ENCODE measurements around the gene ABHD2. TPM values are rescaled to one million over a fixed set of nuclear protein-coding genes. Genes with fewer than 3 reads are reported as not detected.
"Not testable (repeated sequence)": the region's sequence is repeated elsewhere in the genome, so short reads cannot be mapped to it uniquely, and the experiment has no call there.

The ABHD2 gene
- total RNA-seq, 2 experiments from 2014 or later = 62.4 to 63.5 TPM

GRCh38 chr15:89138999-89139612 lies 50.9 kb downstream of the ABHD2 start:
- Mint-ChIP-seq H3K9me3 (no peaks in the 10 kb centered on the region), H3K4me1 (peaks cover 50% of the 10 kb centered on the region), H3K36me3 (ENCODE audit: low read depth) (peaks cover 18% of the 10 kb centered on the region), H3K27ac (no peak overlapping the region), H3K4me3 (no peak overlapping the region), H3K27me3 (no peaks in the 10 kb centered on the region)
- DNase-seq = no peak
- ChIA-PET CTCF (interaction anchor here (0.9 to 1.5 kb wide), 5 partner anchors 10 to 234 kb away, joined by 3 to 8 read pairs (median 3); no protein-coding TSS in a partner anchor), POLR2A (no interaction called here)

- DNase-seq = no peak
- Mint-ChIP-seq H3K9me3 (no peaks in the 10 kb centered on the region), H3K4me3 (no peak overlapping the region), H3K27ac (peak overlapping the region; percentile 14), H3K27me3 (no peaks in the 10 kb centered on the region), H3K36me3 (ENCODE audit: low read depth) (peaks cover 22% of the 10 kb centered on the region), H3K4me1 (peaks cover 56% of the 10 kb centered on the region)
- ChIA-PET CTCF (interaction anchor here (1.2 to 1.5 kb wide), 3 partner anchors 9 to 82 kb away, joined by 3 to 6 read pairs (median 5); no protein-coding TSS in a partner anchor), POLR2A (no interaction called here)
These were observed 51.6 kb downstream of the ABHD2 start for GRCh38 chr15:89139613-89140499.

GRCh38 chr15:89140595-89140994 lies 52.3 kb downstream of the ABHD2 start:
- POLR2A ChIA-PET = interaction anchor here (0.6 to 1.6 kb wide), 2 partner anchors 53 to 1525 kb away, joined by 3 read pairs; partner anchors contain the start of gene ABHD2
- CTCF ChIA-PET = interaction anchor here (1.2 to 1.5 kb wide), 2 partner anchors 10 to 11 kb away, joined by 3 to 6 read pairs; no protein-coding TSS in a partner anchor
- DNase-seq = no peak
- Mint-ChIP-seq H3K4me3 (no peak overlapping the region), H3K27me3 (no peaks in the 10 kb centered on the region), H3K9me3 (no peaks in the 10 kb centered on the region), H3K27ac (peak overlapping the region; percentile 31), H3K4me1 (peaks cover 54% of the 10 kb centered on the region), H3K36me3 (ENCODE audit: low read depth) (peaks cover 19% of the 10 kb centered on the region)

- not testable (repeated sequence) for H3K4me3 Mint-ChIP-seq, H3K27ac Mint-ChIP-seq
- POLR2A ChIA-PET = interaction anchor here (0.6 to 1.6 kb wide), 2 partner anchors 53 to 1525 kb away, joined by 3 read pairs; partner anchors contain the start of gene ABHD2
These were observed 52.9 kb downstream of the ABHD2 start for GRCh38 chr15:89141159-89141558.

GRCh38 chr15:89141885-89142284 lies 53.6 kb downstream of the ABHD2 start:
- ChIA-PET CTCF (interaction anchor here (1.3 to 1.8 kb wide), 2 partner anchors 12 to 237 kb away, joined by 4 read pairs; no protein-coding TSS in a partner anchor), POLR2A (interaction anchor here (1.6 kb wide), 1 partner anchor 54 kb away, joined by 3 read pairs; the partner anchor contains the start of gene ABHD2)
- Mint-ChIP-seq H3K27me3 (no peaks in the 10 kb centered on the region), H3K4me3 (no peak overlapping the region), H3K36me3 (ENCODE audit: low read depth) (peaks cover 17% of the 10 kb centered on the region), H3K4me1 (peaks cover 45% of the 10 kb centered on the region), H3K27ac (peak overlapping the region; percentile 16), H3K9me3 (no peaks in the 10 kb centered on the region)
- no peak for DNase-seq

More at GRCh38 chr15:89141159-89141558, 52.9 kb downstream of the ABHD2 start:
- DNase-seq, H3K27me3 Mint-ChIP-seq, H3K9me3 Mint-ChIP-seq: not testable (repeated sequence)
- Mint-ChIP-seq H3K4me1 (peaks cover 52% of the 10 kb centered on the region), H3K36me3 (ENCODE audit: low read depth) (peaks cover 20% of the 10 kb centered on the region)
- CTCF ChIA-PET = interaction anchor here (1.2 to 1.5 kb wide), 3 partner anchors 11 to 12 kb away, joined by 3 to 6 read pairs (median 4); no protein-coding TSS in a partner anchor

- Mint-ChIP-seq H3K4me3 (no peak overlapping the region), H3K4me1 (peaks cover 39% of the 10 kb centered on the region), H3K9me3 (no peaks in the 10 kb centered on the region), H3K36me3 (ENCODE audit: low read depth) (peaks cover 17% of the 10 kb centered on the region), H3K27ac (no peak overlapping the region), H3K27me3 (no peaks in the 10 kb centered on the region)
- ChIA-PET POLR2A (interaction anchor here (1.2 to 1.6 kb wide), 2 partner anchors 13 to 55 kb away, joined by 3 to 4 read pairs; partner anchors contain the start of gene ABHD2), CTCF (interaction anchor here (1.3 to 1.8 kb wide), 3 partner anchors 13 to 238 kb away, joined by 4 to 10 read pairs (median 4); no protein-coding TSS in a partner anchor)
- no peak for DNase-seq
These were observed 54.2 kb downstream of the ABHD2 start for GRCh38 chr15:89142423-89142822.

- Mint-ChIP-seq H3K4me1 (peaks cover 38% of the 10 kb centered on the region), H3K27me3 (no peaks in the 10 kb centered on the region), H3K9me3 (no peaks in the 10 kb centered on the region), H3K36me3 (ENCODE audit: low read depth) (peaks cover 17% of the 10 kb centered on the region), H3K27ac (no peak overlapping the region), H3K4me3 (no peak overlapping the region)
- POLR2A ChIA-PET = interaction anchor here (0.8 to 1.5 kb wide), 5 partner anchors 12 to 56 kb away, joined by 3 to 5 read pairs (median 3); no protein-coding TSS in a partner anchor
- CTCF ChIA-PET = interaction anchor here (1.0 to 1.8 kb wide), 6 partner anchors 14 to 239 kb away, joined by 3 to 10 read pairs (median 4); no protein-coding TSS in a partner anchor
- no peak for DNase-seq
These were observed 55.4 kb downstream of the ABHD2 start for GRCh38 chr15:89143503-89144162.

- peaks cover 37% of the 10 kb centered on the region for H3K4me1 Mint-ChIP-seq
- no peaks in the 10 kb centered on the region for H3K9me3 Mint-ChIP-seq
- no peak for DNase-seq
- peaks cover 17% of the 10 kb centered on the region for H3K36me3 Mint-ChIP-seq (ENCODE audit: low read depth)
- CTCF ChIA-PET = interaction anchor here (1.3 to 1.4 kb wide), 2 partner anchors 18 to 62 kb away, joined by 3 to 5 read pairs; no protein-coding TSS in a partner anchor
- H3K27ac Mint-ChIP-seq = no peak overlapping the region
- POLR2A ChIA-PET = interaction anchor here (1.5 kb wide), 1 partner anchor 54 kb away, joined by 5 read pairs; no protein-coding TSS in a partner anchor
- H3K4me3 Mint-ChIP-seq = no peak overlapping the region
- H3K27me3 Mint-ChIP-seq = no peaks in the 10 kb centered on the region
These were observed 56.2 kb downstream of the ABHD2 start for GRCh38 chr15:89144491-89144890.

- H3K9me3 Mint-ChIP-seq = no peaks in the 10 kb centered on the region
- DNase-seq = no peak
- CTCF ChIA-PET = interaction anchor here (1.1 to 1.9 kb wide), 6 partner anchors 17 to 242 kb away, joined by 3 to 8 read pairs (median 4); no protein-coding TSS in a partner anchor
- POLR2A ChIA-PET = interaction anchor here (1.7 kb wide), 1 partner anchor 22 kb away, joined by 5 read pairs; no protein-coding TSS in a partner anchor
- H3K27ac Mint-ChIP-seq = no peak overlapping the region
- H3K27me3 Mint-ChIP-seq = no peaks in the 10 kb centered on the region
- peaks cover 34% of the 10 kb centered on the region for H3K4me1 Mint-ChIP-seq
- peaks cover 16% of the 10 kb centered on the region for H3K36me3 Mint-ChIP-seq (ENCODE audit: low read depth)
- no peak overlapping the region for H3K4me3 Mint-ChIP-seq
These were observed 58.1 kb downstream of the ABHD2 start for GRCh38 chr15:89146366-89146765.

GRCh38 chr15:89148126-89148525 lies 59.9 kb downstream of the ABHD2 start:
- DNase-seq = no peak
- Mint-ChIP-seq H3K4me1 (peaks cover 24% of the 10 kb centered on the region), H3K36me3 (ENCODE audit: low read depth) (peaks cover 25% of the 10 kb centered on the region), H3K27ac (no peak overlapping the region), H3K4me3 (no peak overlapping the region), H3K9me3 (no peaks in the 10 kb centered on the region), H3K27me3 (no peaks in the 10 kb centered on the region)
- CTCF ChIA-PET = no interaction called here
- POLR2A ChIA-PET = no interaction called here

GRCh38 chr15:89149501-89150101 lies 61.3 kb downstream of the ABHD2 start:
- ChIA-PET CTCF (interaction anchor here (1.2 to 1.9 kb wide), 3 partner anchors 19 to 90 kb away, joined by 3 to 4 read pairs (median 4); no protein-coding TSS in a partner anchor), POLR2A (no interaction called here)
- Mint-ChIP-seq H3K9me3 (no peaks in the 10 kb centered on the region), H3K36me3 (ENCODE audit: low read depth) (peaks cover 23% of the 10 kb centered on the region), H3K4me3 (no peak overlapping the region), H3K27ac (no peak overlapping the region), H3K27me3 (no peaks in the 10 kb centered on the region), H3K4me1 (peaks cover 14% of the 10 kb centered on the region)
- no peak for DNase-seq

- H3K4me1 Mint-ChIP-seq = peaks cover 13% of the 10 kb centered on the region
- H3K36me3 Mint-ChIP-seq (ENCODE audit: low read depth) = peaks cover 26% of the 10 kb centered on the region
- H3K27ac Mint-ChIP-seq = no peak overlapping the region
- no peaks in the 10 kb centered on the region for H3K9me3 Mint-ChIP-seq
- H3K27me3 Mint-ChIP-seq = no peaks in the 10 kb centered on the region
- H3K4me3 Mint-ChIP-seq = no peak overlapping the region
- ChIA-PET POLR2A (no interaction called here), CTCF (interaction anchor here (1.2 to 1.9 kb wide), 3 partner anchors 19 to 57 kb away, joined by 4 to 6 read pairs (median 4); no protein-coding TSS in a partner anchor)
- DNase-seq = no peak
These were observed 62.0 kb downstream of the ABHD2 start for GRCh38 chr15:89150287-89150686.
